ENCODE measurements around the gene ARHGAP22.

DNA sequence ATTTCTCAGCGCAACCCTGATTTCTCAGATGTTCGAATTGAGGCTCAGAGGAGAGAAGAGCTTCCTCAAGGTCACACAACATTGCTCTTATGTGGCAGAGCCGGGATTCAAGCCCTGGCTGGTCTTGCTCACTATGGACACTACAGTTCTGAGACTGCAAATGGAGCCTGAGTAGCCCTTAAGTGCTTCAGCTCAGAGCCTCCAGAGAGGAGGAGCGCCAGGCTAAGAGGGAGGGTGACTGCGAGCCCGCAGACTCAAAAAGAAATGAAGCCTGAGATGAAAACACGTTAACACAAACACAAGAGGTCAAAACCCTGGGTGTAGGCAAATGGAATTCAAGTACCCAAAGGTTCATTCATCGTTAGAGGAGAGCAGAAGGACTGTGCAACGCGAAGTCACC lies 13.9 kb downstream of the ARHGAP22 start:
- TF ChIP-seq, protein P1, sequence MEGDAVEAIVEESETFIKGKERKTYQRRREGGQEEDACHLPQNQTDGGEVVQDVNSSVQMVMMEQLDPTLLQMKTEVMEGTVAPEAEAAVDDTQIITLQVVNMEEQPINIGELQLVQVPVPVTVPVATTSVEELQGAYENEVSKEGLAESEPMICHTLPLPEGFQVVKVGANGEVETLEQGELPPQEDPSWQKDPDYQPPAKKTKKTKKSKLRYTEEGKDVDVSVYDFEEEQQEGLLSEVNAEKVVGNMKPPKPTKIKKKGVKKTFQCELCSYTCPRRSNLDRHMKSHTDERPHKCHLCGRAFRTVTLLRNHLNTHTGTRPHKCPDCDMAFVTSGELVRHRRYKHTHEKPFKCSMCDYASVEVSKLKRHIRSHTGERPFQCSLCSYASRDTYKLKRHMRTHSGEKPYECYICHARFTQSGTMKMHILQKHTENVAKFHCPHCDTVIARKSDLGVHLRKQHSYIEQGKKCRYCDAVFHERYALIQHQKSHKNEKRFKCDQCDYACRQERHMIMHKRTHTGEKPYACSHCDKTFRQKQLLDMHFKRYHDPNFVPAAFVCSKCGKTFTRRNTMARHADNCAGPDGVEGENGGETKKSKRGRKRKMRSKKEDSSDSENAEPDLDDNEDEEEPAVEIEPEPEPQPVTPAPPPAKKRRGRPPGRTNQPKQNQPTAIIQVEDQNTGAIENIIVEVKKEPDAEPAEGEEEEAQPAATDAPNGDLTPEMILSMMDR (IDR thresholded peaks at IDR 0.05), result no peak
- TF ChIP-seq POLR2AphosphoS5 (IDR thresholded peaks at IDR 0.05) (no peak), EP300 (IDR thresholded peaks at IDR 0.05) (no peak)

Measured in upper lobe of left lung (tissue), 4 donors.